ENCODE results near the gene CD6.
A peak's percentile ranks its signal among the peaks of the same experiment; 100 is the strongest.

Gene CD6

GRCh38 chr11:60942970-60943565, 28.4 kb upstream of the CD6 start:
- no peak overlapping the region for H3K27ac ChIP-seq (ENCODE audit: extremely low read depth, low read depth, low read length)
- no peaks in the 10 kb centered on the region for H3K4me1 ChIP-seq (ENCODE audit: control insufficient read depth, insufficient read depth, low read length)
- no peak for TF ChIP-seq ZNF133 (tag by site-specific recombination; IDR thresholded peaks at IDR 0.05)
- TF ChIP-seq GLIS1 (tag by site-specific recombination; IDR thresholded peaks at IDR 0.05): peak; percentile 44; the same call in 1 of the 2 replicates
- TF ChIP-seq, protein P1, sequence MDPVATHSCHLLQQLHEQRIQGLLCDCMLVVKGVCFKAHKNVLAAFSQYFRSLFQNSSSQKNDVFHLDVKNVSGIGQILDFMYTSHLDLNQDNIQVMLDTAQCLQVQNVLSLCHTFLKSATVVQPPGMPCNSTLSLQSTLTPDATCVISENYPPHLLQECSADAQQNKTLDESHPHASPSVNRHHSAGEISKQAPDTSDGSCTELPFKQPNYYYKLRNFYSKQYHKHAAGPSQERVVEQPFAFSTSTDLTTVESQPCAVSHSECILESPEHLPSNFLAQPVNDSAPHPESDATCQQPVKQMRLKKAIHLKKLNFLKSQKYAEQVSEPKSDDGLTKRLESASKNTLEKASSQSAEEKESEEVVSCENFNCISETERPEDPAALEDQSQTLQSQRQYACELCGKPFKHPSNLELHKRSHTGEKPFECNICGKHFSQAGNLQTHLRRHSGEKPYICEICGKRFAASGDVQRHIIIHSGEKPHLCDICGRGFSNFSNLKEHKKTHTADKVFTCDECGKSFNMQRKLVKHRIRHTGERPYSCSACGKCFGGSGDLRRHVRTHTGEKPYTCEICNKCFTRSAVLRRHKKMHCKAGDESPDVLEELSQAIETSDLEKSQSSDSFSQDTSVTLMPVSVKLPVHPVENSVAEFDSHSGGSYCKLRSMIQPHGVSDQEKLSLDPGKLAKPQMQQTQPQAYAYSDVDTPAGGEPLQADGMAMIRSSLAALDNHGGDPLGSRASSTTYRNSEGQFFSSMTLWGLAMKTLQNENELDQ (tag by site-specific recombination; IDR thresholded peaks at IDR 0.05; ENCODE audit: low read depth): no peak
- TF ChIP-seq ZNF645 (tag by site-specific recombination; IDR thresholded peaks at IDR 0.05): no peak
- no peaks in the 10 kb centered on the region for H3K9me3 ChIP-seq (ENCODE audit: control insufficient read depth, insufficient read depth, low read depth, low read length)
- no peak overlapping the region for H3K4me3 ChIP-seq (ENCODE audit: low read depth, low read length)
- POLR2A ChIA-PET: interaction anchor here (0.7 to 1.1 kb wide), 2 partner anchors 28 to 29 kb away, joined by 3 to 4 read pairs; partner anchors contain the start of gene TMEM109
- CTCF ChIA-PET: no interaction called here
- H3K36me3 ChIP-seq (ENCODE audit: control insufficient read depth in 2 of 2, insufficient read depth in 1 of 2, low read length in 2 of 2): no peaks in the 10 kb centered on the region

GRCh38 chr11:60944490-60945294, 26.8 kb upstream of the CD6 start:
- no peaks in the 10 kb centered on the region for H3K9me3 ChIP-seq (ENCODE audit: control insufficient read depth, insufficient read depth, low read depth, low read length)
- no peaks in the 10 kb centered on the region for H3K36me3 ChIP-seq (ENCODE audit: control insufficient read depth in 2 of 2, insufficient read depth in 1 of 2, low read length in 2 of 2)
- H3K27ac ChIP-seq (ENCODE audit: extremely low read depth, low read depth, low read length): no peak overlapping the region
- no peak overlapping the region for H3K4me3 ChIP-seq (ENCODE audit: low read depth, low read length)
- TF ChIP-seq SCRT2 (tag by site-specific recombination; IDR thresholded peaks at IDR 0.05): peak; percentile 22; the same call in 1 of the 2 replicates
- TF ChIP-seq ZNF548 (tag by site-specific recombination; IDR thresholded peaks at IDR 0.05): no peak
- TF ChIP-seq, protein P2, sequence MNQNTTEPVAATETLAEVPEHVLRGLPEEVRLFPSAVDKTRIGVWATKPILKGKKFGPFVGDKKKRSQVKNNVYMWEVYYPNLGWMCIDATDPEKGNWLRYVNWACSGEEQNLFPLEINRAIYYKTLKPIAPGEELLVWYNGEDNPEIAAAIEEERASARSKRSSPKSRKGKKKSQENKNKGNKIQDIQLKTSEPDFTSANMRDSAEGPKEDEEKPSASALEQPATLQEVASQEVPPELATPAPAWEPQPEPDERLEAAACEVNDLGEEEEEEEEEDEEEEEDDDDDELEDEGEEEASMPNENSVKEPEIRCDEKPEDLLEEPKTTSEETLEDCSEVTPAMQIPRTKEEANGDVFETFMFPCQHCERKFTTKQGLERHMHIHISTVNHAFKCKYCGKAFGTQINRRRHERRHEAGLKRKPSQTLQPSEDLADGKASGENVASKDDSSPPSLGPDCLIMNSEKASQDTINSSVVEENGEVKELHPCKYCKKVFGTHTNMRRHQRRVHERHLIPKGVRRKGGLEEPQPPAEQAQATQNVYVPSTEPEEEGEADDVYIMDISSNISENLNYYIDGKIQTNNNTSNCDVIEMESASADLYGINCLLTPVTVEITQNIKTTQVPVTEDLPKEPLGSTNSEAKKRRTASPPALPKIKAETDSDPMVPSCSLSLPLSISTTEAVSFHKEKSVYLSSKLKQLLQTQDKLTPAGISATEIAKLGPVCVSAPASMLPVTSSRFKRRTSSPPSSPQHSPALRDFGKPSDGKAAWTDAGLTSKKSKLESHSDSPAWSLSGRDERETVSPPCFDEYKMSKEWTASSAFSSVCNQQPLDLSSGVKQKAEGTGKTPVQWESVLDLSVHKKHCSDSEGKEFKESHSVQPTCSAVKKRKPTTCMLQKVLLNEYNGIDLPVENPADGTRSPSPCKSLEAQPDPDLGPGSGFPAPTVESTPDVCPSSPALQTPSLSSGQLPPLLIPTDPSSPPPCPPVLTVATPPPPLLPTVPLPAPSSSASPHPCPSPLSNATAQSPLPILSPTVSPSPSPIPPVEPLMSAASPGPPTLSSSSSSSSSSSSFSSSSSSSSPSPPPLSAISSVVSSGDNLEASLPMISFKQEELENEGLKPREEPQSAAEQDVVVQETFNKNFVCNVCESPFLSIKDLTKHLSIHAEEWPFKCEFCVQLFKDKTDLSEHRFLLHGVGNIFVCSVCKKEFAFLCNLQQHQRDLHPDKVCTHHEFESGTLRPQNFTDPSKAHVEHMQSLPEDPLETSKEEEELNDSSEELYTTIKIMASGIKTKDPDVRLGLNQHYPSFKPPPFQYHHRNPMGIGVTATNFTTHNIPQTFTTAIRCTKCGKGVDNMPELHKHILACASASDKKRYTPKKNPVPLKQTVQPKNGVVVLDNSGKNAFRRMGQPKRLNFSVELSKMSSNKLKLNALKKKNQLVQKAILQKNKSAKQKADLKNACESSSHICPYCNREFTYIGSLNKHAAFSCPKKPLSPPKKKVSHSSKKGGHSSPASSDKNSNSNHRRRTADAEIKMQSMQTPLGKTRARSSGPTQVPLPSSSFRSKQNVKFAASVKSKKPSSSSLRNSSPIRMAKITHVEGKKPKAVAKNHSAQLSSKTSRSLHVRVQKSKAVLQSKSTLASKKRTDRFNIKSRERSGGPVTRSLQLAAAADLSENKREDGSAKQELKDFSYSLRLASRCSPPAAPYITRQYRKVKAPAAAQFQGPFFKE (tag by site-specific recombination; IDR thresholded peaks at IDR 0.05; ENCODE audit: borderline replicate concordance): no peak
- no peak for TF ChIP-seq IKZF3 (tag by site-specific recombination; IDR thresholded peaks at IDR 0.05)
- TF ChIP-seq ZNF391 (tag by site-specific recombination; IDR thresholded peaks at IDR 0.05; ENCODE audit: borderline replicate concordance, low read depth): no peak
- H3K4me1 ChIP-seq (ENCODE audit: control insufficient read depth, insufficient read depth, low read length): no peaks in the 10 kb centered on the region
- ChIA-PET POLR2A (no interaction called here), CTCF (interaction anchor here (0.6 to 1.1 kb wide), 8 partner anchors 8 to 243 kb away, joined by 3 to 5 read pairs (median 4); no protein-coding TSS in a partner anchor)

GRCh38 chr11:60945295-60945667, 26.2 kb upstream of the CD6 start:
- CTCF ChIA-PET: interaction anchor here (0.6 to 1.1 kb wide), 6 partner anchors 9 to 555 kb away, joined by 3 to 4 read pairs (median 3); no protein-coding TSS in a partner anchor
- Histone ChIP-seq H3K36me3 (ENCODE audit: control insufficient read depth in 2 of 2, insufficient read depth in 1 of 2, low read length in 2 of 2) (no peaks in the 10 kb centered on the region), H3K9me3 (ENCODE audit: control insufficient read depth, insufficient read depth, low read depth, low read length) (no peaks in the 10 kb centered on the region), H3K27ac (ENCODE audit: extremely low read depth, low read depth, low read length) (no peak overlapping the region), H3K4me1 (ENCODE audit: control insufficient read depth, insufficient read depth, low read length) (no peaks in the 10 kb centered on the region), H3K4me3 (ENCODE audit: low read depth, low read length) (no peak overlapping the region)
- POLR2A ChIA-PET: no interaction called here
- no peak for TF ChIP-seq REST (tag by site-specific recombination; IDR thresholded peaks at IDR 0.05)
- no peak for TF ChIP-seq ZNF426 (tag by site-specific recombination; IDR thresholded peaks at IDR 0.05)
- TF ChIP-seq ZNF544 (tag by site-specific recombination; IDR thresholded peaks at IDR 0.05): no peak
- TF ChIP-seq BCL11B (tag by site-specific recombination; IDR thresholded peaks at IDR 0.05; ENCODE audit: low read depth): no peak

Measured in HEK293 (cell line).